GM13976 (cell line): ENCODE data around the gene MAIP1.

Experiments used
- DNase-seq: peaks from one replicate; pipeline ENCODE4 v3.0.0; 2012; ENCODE audit warnings: low spot score
- CTCF ChIP-seq: IDR thresholded peaks from 2 replicates; pipeline ENCODE4 v1.5.1; 2012; ENCODE audit warnings: borderline replicate concordance, mild to moderate bottlenecking; ENCODE audit not compliant: insufficient read depth; ENCODE audit errors: extremely low read depth, missing control alignments, control extremely low read depth
- in situ Hi-C: fragments of 300-500 bp; cut with MboI; formaldehyde crosslinking; loops from one replicate; pipeline ENCODE4 v1.12.0; 2022; ENCODE audit warnings: low sequenced_read_pairs, mixed read lengths, inconsistent platforms; ENCODE audit not compliant: unreplicated experiment

MAIP1 gene

GRCh38 chr2:200000444-200001163, 45.2 kb downstream of the MAIP1 start:
- in situ Hi-C loops = no loop called here
- no peak for DNase-seq
- no peak for TF ChIP-seq CTCF

- in situ Hi-C loops = no loop called here
- TF ChIP-seq CTCF = no peak
- DNase-seq = no peak
These were observed 48.1 kb downstream of the MAIP1 start for GRCh38 chr2:200003444-200003843.

- TF ChIP-seq CTCF = no peak
- DNase-seq = no peak
- in situ Hi-C loops = no loop called here
These were observed 50.3 kb downstream of the MAIP1 start for GRCh38 chr2:200005675-200006074.

- in situ Hi-C loops = no loop called here
- no peak for DNase-seq
- no peak for TF ChIP-seq CTCF
These were observed 51.9 kb downstream of the MAIP1 start for GRCh38 chr2:200007306-200007705.

GRCh38 chr2:200012401-200012800, 57.0 kb downstream of the MAIP1 start:
- no peak for TF ChIP-seq CTCF
- no peak for DNase-seq
- in situ Hi-C loops = no loop called here
